OCI-LY7 (cell line): ENCODE results near the gene SHISAL1.

Experiments
- EZH2phosphoT487 ChIP-seq: fragments of 200-600 bp; sonication (generic); IDR thresholded peaks from 2 replicates; pipeline ENCODE4 v1.6.1; 2018; ENCODE audit warnings: low read depth, borderline replicate concordance, mild to moderate bottlenecking, mixed run types, antibody characterized with exemption, low read length, moderate library complexity, mixed read lengths
- TF ChIP-seq, protein P1 (sequence below): fragments of 200-600 bp; sonication (generic); conservative IDR thresholded peaks from 2 replicates; pipeline ENCODE4 v1.5.1; 2014; ENCODE audit warnings: mild to moderate bottlenecking, antibody characterized with exemption, low read length, moderate library complexity, mixed read lengths

DNA sequence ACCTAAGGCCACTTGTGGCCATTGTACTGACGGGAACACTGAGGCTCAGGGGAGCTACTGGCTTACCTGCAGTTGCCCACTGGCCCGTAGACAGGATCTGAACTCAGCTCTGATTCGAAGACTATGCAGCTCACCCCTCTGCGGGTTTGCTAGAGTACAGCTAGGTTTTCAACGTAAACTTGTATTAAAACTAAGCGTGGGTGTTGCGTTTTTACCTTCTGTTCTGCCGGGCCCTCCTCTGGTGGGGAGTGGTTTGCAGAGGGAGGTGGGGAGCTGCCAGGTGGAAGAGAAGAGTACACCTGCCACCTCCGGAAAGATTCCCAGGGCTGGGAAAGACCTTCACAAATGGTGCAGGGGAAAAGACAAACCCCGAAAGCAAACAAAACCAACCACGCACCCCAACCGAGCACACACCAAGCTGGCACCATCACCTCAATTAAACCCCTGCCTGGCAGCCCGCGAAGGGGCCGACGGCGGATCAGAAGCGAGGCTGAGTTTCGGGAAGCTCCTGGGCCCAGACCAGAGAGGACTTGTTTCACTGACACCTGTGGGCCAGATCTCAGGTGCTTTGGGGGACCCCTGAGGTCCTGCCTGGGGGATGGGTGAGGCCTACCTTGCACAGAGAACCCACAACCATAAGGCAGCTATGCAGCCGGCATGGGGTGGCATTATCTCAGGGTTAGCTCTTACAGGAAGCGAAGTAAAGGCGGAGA is 37.7 kb downstream of the SHISAL1 start:
- TF ChIP-seq, protein P1, sequence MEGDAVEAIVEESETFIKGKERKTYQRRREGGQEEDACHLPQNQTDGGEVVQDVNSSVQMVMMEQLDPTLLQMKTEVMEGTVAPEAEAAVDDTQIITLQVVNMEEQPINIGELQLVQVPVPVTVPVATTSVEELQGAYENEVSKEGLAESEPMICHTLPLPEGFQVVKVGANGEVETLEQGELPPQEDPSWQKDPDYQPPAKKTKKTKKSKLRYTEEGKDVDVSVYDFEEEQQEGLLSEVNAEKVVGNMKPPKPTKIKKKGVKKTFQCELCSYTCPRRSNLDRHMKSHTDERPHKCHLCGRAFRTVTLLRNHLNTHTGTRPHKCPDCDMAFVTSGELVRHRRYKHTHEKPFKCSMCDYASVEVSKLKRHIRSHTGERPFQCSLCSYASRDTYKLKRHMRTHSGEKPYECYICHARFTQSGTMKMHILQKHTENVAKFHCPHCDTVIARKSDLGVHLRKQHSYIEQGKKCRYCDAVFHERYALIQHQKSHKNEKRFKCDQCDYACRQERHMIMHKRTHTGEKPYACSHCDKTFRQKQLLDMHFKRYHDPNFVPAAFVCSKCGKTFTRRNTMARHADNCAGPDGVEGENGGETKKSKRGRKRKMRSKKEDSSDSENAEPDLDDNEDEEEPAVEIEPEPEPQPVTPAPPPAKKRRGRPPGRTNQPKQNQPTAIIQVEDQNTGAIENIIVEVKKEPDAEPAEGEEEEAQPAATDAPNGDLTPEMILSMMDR, result no peak
- TF ChIP-seq EZH2phosphoT487, result no peak
